ENCODE data around the gene RPL22L1.

- TF ChIP-seq CTCF (IDR thresholded peaks at IDR 0.05; ENCODE audit: borderline replicate concordance, extremely low read depth, low read length, poor library complexity, severe bottlenecking) = no peak
- no peak for TF ChIP-seq EZH2 (IDR thresholded peaks at IDR 0.05; ENCODE audit: borderline replicate concordance, low read depth, low read length, severe bottlenecking)
These were observed 30.4 kb downstream of the RPL22L1 start for GRCh38 chr3:170839518-170840100.

Data from DND-41 (cell line).